Ascending aorta (tissue), 2 donors: ENCODE data around the gene UIMC1. TPM values are rescaled to one million over a fixed set of nuclear protein-coding genes. Genes with fewer than 3 reads are reported as not detected.

Experiments
- DNase-seq, 2 donors: peaks; one replicate each; pipeline ENCODE4 v3.0.0-alpha.2; 2019; ENCODE audit warnings: low spot score in 2 of 2
- H3K27ac ChIP-seq, 2 donors: fragments of 200-600 bp; sonication (generic); one replicate each; pipeline ENCODE4 v1.5.1; 2016 to 2017; ENCODE audit warnings: mild to moderate bottlenecking in 1 of 2
- H3K27me3 ChIP-seq: fragments of 200-600 bp; sonication (generic); one replicate; pipeline ENCODE4 v1.5.1; 2017
- H3K36me3 ChIP-seq, 2 donors: fragments of 200-600 bp; sonication (generic); one replicate each; pipeline ENCODE4 v1.5.1; 2016
- H3K4me1 ChIP-seq, 2 donors: fragments of 200-600 bp; sonication (generic); one replicate each; pipeline ENCODE4 v1.5.1; 2016 to 2017; ENCODE audit warnings: mild to moderate bottlenecking in 1 of 2
- H3K4me3 ChIP-seq, 2 donors: fragments of 200-600 bp; sonication (generic); one replicate each; pipeline ENCODE4 v1.5.1; 2016 to 2017; ENCODE audit warnings: mild to moderate bottlenecking in 1 of 2
- H3K9me3 ChIP-seq, 2 donors: fragments of 200-600 bp; sonication (generic); one replicate each; pipeline ENCODE4 v1.5.1; 2016
- intact Hi-C: fragments of 100-400 bp; cut with DNase I; formaldehyde crosslinking; loops from one replicate; pipeline ENCODE4 v1.15.1; 2023
- total RNA-seq: library from RNA; depleted of rRNA; stranded (reverse); fragments of >200 nt; gene quantifications from one replicate; pipeline ENCODE4 v1.1.0, GENCODE V29; 2016
- TF ChIP-seq, protein P1 (sequence below), 3 experiments: fragments of 200-600 bp in 2 of 3; fragments of 450-650 bp in 1 of 3; sonication (generic) in 2 of 3; IDR thresholded peaks; one replicate each; pipeline ENCODE4 v1.5.1; 2016 to 2019; ENCODE audit warnings: antibody characterized with exemption in 3 of 3, mild to moderate bottlenecking in 1 of 3, moderate library complexity in 1 of 3

UIMC1 gene
- total RNA-seq, 1 donor from 2014 or later = 32.5 TPM

DNA sequence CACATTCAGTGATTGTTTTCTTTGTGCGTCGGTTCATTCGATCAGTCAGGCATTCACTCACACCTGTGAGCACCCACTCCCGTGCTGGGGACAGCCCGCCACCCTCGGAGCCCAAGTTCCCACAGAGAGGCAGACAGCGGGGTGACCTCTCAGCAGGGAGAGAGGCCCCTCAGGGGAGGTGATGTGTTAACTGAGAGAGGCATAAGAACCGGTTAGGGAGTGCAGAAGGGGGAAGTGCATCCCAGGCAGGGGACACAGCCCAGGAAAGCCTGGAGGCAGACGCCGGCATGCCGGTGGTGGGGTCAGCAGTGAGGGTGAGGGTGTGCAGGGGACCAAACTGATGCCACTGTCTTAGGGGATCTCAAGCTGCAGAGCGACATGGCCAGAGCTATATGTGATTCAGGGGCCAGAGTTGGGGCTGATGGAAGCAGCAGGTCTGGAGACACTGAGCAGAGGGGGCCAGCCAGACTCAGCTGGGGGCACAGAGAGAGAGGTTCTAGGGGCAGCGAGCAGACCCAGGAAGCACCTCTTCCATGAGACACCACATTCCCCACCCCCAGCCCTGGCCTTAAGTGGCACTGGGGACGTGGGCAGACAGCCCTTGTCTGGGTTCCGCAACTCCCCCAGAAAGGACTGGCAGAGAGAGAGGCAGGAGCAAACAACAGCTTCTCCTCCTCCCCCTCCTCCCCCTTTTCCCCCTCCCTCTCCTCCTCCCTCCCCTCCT, 143.4 kb downstream of the UIMC1 start:
- no peaks in the 10 kb centered on the region for H3K27me3 ChIP-seq
- DNase-seq = no peak
- TF ChIP-seq, protein P1, sequence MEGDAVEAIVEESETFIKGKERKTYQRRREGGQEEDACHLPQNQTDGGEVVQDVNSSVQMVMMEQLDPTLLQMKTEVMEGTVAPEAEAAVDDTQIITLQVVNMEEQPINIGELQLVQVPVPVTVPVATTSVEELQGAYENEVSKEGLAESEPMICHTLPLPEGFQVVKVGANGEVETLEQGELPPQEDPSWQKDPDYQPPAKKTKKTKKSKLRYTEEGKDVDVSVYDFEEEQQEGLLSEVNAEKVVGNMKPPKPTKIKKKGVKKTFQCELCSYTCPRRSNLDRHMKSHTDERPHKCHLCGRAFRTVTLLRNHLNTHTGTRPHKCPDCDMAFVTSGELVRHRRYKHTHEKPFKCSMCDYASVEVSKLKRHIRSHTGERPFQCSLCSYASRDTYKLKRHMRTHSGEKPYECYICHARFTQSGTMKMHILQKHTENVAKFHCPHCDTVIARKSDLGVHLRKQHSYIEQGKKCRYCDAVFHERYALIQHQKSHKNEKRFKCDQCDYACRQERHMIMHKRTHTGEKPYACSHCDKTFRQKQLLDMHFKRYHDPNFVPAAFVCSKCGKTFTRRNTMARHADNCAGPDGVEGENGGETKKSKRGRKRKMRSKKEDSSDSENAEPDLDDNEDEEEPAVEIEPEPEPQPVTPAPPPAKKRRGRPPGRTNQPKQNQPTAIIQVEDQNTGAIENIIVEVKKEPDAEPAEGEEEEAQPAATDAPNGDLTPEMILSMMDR (IDR thresholded peaks at IDR 0.05) = no peak
- no peaks in the 10 kb centered on the region for H3K36me3 ChIP-seq
- intact Hi-C loops = no loop called here
- H3K27ac ChIP-seq = no peak overlapping the region
- no peaks in the 10 kb centered on the region for H3K9me3 ChIP-seq
- H3K4me1 ChIP-seq = no peaks in the 10 kb centered on the region
- H3K4me3 ChIP-seq = no peak overlapping the region

DNA sequence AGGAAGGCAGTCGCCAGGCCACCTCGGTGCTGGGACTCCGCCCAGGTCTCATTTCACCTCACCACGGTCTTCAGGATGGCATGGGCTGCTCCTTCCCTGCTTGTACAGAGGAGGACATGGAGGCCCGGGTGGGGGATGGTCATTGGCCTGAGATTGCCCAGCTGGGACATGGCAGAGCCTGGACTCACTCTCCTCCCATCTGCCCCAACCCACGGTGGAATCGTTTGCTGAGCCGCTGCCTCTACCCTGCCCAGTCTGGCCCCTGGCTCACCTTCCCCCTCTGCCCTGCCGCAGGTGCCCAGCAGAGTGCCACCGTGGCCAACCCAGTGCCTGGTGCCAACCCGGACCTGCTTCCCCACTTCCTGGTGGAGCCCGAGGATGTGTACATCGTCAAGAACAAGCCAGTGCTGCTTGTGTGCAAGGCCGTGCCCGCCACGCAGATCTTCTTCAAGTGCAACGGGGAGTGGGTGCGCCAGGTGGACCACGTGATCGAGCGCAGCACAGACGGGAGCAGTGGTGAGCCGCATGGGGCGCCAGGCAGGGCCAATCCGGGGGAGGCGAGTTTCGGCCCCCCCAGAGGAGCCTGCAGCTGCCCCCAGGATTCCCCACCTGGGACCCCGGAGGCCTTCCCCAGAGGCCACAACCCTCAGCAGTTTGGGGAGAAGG, 144.1 kb downstream of the UIMC1 start:
- TF ChIP-seq, protein P1 (IDR thresholded peaks at IDR 0.05) = no peak
- intact Hi-C loops = no loop called here
- no peaks in the 10 kb centered on the region for H3K9me3 ChIP-seq
- DNase-seq = no peak
- no peaks in the 10 kb centered on the region for H3K27me3 ChIP-seq
- H3K4me3 ChIP-seq = no peak overlapping the region
- H3K27ac ChIP-seq = no peak overlapping the region
- H3K4me1 ChIP-seq = no peaks in the 10 kb centered on the region
- H3K36me3 ChIP-seq = no peaks in the 10 kb centered on the region

DNA sequence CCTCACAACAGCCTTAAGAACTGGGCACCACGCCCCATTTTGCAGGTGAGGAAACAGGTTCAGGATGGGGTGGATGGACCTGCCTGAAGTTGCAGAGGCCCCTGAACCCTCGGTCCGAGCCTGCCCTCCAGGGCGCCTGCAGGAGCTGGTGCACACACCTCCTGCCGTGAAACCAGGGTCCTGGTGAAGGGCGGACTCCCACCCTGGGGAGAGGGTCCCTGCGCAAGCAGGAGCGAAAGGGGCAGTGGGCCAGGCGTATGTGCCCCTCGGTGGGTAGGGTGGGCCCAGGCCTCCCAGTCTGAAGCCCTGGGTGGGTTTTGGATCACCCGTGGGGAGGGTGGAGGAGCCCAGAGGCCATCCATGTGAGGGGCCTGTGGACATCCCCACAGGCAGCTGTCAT, 145.3 kb downstream of the UIMC1 start:
- Histone ChIP-seq H3K36me3 (no peaks in the 10 kb centered on the region), H3K4me3 (no peak overlapping the region), H3K27ac (no peak overlapping the region), H3K27me3 (no peaks in the 10 kb centered on the region), H3K4me1 (no peaks in the 10 kb centered on the region), H3K9me3 (no peaks in the 10 kb centered on the region)
- intact Hi-C loops = no loop called here
- no peak for DNase-seq
- TF ChIP-seq, protein P1 (IDR thresholded peaks at IDR 0.05) = no peak

DNA sequence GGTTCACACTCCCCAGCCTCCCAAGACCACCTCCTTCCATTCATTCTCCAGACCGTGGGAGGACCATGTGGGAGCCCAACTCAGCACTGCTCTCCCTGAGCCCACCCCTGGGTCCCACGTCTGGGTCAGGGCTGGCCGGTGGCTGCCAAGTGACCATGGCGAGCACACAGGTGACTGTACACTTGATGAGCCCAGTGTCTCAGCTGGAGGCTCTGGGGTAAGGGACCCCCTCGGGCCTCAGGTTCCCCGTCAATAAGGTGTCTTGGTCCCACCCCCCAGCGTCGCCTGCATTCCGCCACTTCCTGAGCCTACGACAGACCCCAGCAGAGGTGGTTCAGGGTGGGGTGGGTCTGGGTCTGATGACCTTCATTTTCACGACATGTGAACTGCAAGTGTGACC, 146.2 kb downstream of the UIMC1 start:
- H3K27me3 ChIP-seq = no peaks in the 10 kb centered on the region
- DNase-seq = no peak
- no peaks in the 10 kb centered on the region for H3K36me3 ChIP-seq
- H3K27ac ChIP-seq = no peak overlapping the region
- no peaks in the 10 kb centered on the region for H3K4me1 ChIP-seq
- TF ChIP-seq, protein P1 (IDR thresholded peaks at IDR 0.05) = no peak
- no peak overlapping the region for H3K4me3 ChIP-seq
- intact Hi-C loops = no loop called here
- no peaks in the 10 kb centered on the region for H3K9me3 ChIP-seq

DNA sequence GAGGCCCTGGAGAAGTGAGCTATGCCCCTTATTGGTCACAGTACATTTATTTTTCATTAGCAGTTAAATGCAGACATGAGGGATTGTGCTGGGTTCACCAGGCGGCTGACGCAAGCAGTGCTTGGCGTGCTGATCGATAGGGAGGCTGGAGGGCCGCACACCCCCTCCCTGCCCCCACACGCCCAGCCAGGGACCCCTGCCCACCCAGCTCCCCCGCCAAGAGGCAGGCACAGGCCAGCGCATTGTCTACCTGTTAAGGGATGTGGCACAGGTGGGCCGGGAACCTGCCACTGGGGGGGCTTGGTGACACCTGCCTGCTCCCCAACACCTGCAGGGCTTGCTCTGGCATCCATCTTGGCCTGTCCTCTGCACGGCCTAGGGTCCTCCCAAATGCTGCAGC, 146.7 kb downstream of the UIMC1 start:
- H3K4me3 ChIP-seq = no peak overlapping the region
- no peak for DNase-seq
- intact Hi-C loops = no loop called here
- no peaks in the 10 kb centered on the region for H3K27me3 ChIP-seq
- H3K36me3 ChIP-seq = no peaks in the 10 kb centered on the region
- H3K4me1 ChIP-seq = no peaks in the 10 kb centered on the region
- H3K9me3 ChIP-seq = no peaks in the 10 kb centered on the region
- H3K27ac ChIP-seq = no peak overlapping the region
- TF ChIP-seq, protein P1 (IDR thresholded peaks at IDR 0.05) = no peak
